ENCODE results near the gene SYCE3.

SYCE3 gene

GRCh38 chr22:50574383-50574755, 11.7 kb upstream of the SYCE3 start:
- no peak for DNase-seq

DNA sequence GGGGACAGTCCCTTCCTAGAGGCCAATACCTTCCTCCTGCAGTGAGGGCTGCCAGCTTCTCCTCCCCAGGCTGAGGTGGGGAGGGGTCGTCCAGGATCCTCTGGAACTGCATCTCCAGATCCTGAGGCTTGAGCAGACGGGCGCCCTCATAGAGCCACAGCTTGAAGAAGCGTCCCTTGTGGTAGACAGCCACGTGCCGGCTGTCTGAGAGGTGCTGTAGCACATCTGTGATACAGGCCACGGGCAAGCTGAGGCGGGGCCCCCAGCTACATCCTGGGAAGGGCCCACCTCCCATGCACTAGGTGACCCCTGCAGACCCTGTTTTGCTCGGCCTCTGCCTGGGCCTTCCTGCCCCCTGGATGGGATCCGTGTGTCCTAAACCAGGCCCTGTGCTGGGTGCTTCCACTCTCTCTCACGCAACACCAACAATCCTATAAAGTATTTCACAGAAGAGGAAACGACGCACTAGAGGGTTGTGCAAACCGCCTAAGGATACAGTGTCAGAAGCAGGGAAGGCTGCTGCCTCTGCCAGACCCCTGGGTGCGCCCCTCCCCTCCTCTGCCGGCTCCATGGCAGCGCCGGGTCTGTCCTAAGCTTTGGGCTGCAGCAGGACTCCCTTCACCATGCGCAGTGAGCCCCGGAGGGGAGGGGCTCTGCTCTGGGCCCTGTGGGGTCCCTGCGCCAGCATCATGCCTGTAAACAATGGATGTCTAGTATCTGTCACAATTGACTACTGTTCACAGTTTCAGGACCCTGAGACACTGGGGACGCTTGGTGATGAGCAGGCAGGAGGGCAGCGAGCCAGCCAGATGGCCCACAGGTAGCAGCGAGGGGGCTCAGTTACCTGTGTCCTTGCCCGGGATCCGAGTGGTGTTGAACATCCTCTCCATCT, 11.0 kb upstream of the SYCE3 start:
- DNase-seq: no peak

DNA sequence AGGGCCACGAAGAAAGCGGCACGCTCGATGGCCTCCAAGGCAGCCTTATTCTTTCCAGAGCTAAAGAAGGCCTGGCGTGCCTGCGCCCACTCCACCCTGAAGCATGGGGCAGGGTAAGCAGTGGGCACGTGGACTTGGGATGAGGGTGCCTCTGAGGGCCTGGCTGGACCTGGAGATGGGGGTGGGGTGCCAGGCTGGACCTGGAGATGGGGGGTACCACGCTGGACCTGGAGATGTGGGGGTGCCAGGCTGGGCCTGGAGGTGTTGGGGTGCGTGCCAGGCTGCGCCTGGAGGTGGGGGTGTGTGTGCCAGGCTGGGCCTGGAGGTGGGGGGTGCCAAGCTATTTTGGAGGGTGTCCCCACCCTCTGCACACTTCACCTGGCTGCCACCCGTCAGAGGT, 10.2 kb upstream of the SYCE3 start:
- no peak for DNase-seq

DNA sequence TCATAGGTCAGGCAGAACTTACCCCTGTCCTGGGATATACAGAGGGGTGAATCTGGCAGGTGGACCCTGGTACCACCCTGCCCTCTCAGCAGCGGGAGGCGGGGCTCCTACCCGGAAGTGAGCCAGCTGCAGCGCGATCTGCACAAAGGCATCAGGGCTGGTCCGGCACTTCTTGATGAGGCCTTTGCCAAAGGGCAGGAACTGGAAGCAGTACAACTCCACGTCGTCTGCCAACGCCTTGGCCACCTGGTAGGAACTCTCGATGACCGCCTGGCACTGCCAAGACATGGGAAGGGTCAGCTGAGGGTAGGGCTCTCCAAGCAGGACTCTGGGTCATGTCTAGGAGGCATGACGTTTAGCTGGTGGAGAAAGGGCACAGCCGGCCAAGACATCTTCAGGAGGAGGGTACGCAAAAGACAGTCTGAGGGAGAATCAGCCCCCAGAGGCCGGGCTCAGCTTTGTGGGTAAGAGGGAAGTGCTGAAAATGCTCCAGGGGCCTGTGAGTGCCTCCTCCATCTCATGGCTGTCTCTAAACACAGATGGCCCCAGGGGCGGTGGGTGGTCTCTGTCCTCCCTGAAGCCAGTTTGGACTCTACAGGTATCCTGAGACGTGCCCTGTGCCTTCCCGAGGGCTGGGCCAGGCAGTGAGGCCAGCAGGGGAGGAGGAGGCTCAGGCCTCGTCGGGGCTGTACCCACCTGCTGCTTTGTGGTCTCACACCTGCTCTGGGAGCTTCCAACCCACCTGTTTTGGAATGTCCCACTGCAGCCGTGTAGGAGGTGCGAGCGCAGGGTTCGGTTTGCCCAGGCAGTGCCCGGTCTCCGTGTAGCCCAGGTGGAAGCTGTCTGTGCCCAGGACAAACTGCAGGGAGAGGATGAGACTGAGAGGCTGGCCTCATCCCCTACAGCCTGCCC, 8.8 kb upstream of the SYCE3 start:
- DNase-seq: no peak

DNA sequence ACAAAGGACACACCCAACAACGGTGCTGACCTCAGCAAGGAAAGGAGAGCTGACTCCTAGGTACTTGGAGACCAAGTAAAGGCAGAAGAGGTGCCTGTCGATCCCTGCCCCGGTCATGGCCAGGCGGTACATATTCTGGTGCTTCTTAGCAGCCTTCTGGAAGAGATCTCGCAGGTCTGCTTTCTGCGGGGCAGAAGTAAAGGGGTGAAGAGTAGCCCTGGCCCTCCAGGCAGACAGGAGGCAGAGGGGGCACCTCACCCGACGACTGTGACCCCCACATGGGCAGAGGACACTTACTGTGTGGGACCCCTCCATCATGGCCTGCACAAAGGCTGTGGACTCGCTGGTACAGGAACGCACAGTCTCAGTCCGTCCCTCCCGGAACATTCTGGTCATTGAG, 8.1 kb upstream of the SYCE3 start:
- DNase-seq: no peak

DNA sequence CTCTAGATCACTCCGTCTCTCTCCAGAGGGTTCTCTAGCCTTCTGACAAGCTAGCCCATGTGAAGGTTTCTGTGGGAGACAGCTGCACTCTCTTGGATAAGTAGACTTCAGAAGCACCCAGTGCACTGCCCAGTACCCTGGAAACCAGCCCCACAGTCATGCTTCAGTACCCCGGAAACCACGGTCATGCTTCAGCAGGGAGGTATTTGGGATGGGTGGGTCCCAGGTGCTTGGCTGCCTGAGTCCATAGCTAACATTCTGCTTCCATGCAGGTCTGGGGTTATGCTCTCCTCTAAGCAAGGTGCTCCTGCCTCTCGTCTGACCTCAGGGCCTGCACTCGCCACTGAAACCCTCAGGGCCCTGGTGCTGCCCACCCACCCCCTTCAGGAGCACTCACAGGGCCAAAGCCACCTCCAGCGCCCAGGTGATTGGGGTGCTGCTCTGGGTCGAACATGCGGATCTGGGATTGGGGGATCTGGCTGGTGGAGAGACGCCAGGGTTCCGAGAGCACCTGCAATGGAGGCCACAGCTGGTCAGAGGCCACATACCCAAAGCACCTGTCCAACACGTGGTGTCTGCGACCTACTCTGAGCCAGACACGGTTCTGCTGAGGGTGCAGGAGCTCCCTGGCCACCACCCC, 7.3 kb upstream of the SYCE3 start:
- DNase-seq: no peak

- DNase-seq: no peak
These were observed 6.3 kb upstream of the SYCE3 start for GRCh38 chr22:50569041-50569459.

DNA sequence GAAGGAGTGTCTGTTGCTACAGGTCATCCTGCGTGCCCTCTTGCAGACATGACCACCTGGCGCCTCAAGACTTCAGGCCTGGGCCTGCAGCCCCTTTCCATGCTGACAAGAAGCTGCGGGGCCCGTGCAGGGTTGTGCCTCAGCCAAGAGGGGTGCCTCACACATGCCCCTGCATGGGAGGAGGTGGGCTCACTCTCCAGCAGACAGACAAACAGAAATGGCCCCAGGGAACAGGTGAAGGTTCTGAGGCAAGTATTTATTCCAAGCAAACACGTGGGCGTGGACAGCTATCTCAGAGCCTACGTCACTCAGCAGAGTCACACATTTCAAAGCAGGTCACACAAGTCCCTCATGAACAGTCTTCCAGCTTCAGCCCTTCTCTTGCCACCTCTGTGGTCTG, 5.9 kb upstream of the SYCE3 start:
- no peak for DNase-seq

GRCh38 chr22:50567721-50568252, 5.1 kb upstream of the SYCE3 start:
- DNase-seq: no peak

- no peak for DNase-seq
These were observed 1.6 kb upstream of the SYCE3 start for GRCh38 chr22:50564289-50564688.

DNA sequence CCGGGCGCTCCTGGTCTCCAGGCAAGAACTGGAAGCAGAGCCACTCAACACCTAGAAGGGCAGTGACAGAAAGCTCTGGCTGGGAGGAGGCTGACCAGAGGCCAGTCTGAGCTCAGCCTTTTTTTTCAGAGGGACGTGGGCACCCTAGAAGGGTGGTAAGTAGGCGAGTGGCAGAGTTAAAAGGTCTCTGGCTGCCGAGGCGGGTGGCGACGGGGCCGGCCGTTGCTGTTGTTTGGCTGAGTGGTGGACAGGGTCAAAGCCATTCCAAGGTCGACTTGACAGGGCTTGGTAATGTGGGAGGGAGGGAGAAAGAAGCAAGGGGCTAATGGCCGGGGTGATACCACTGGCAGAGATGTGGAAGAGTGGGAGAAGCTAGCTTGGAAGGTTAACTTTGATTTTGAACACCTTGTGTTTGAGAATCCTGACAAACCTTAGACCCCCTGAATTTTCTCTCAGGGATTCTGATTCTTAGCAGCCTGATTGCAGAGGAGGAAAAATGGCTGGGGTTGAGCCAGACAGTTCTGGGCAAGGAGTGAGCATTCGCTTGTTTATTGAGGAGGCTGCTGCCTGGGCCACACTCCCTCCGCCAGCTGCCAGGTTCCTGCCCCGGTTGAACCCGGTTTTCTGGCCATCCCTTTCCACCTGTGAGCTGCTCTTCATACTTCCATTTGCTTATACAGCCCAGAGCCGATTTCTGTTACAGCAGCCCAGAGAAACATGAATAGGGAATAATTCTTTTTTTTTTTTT, 868 bp upstream of the SYCE3 start:
- DNase-seq: no peak

DNA sequence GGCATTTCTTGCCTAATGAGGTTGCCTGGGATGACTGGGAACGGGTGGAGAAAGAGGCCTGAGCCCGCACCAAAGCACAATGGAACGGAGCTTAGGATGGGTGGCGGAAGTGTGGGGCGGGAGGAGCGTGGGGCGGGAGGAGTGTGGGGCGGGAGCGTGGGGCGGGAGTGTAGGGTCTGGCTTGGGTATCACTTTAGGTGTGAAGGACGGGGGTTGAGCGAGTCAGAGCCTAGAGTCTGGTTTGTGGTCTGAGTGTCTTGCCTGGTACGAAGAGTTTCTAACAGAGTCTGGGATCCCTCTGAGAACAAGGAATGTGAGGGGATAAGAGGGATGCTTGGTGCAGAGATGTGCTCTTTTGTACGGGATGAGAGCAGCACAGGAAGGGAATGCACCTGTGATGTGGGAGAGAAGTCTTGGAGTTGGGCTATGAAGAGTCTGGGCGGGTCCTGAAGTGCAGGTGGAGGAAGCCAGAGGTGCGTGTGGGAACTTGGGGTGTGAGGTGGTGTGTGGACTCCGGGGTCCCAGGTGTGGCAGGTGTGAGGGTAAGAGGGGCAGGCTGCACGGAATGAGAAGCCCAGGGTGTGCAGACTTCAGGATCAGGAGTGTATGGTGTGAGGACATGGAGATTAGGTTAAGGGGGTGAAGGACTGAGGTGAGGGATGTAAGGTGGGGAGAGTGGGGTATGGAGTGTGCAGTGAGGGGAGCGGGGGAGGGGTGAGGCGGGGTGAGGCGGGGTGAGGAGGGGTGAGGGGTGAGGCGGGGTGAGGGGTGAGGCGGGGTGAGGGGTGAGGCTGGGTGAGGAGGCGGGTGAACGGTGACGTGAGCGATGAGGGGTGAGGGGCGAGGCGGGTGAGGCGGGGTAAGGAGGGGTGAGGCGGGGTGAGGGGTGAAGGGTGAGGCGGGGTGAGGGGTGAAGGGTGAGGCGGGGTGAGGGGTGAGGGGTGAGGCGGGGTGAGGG, 1.0 kb downstream of the SYCE3 start:
- DNase-seq: no peak

- no peak for DNase-seq
These were observed 2.7 kb downstream of the SYCE3 start for GRCh38 chr22:50560034-50560433.

DNA sequence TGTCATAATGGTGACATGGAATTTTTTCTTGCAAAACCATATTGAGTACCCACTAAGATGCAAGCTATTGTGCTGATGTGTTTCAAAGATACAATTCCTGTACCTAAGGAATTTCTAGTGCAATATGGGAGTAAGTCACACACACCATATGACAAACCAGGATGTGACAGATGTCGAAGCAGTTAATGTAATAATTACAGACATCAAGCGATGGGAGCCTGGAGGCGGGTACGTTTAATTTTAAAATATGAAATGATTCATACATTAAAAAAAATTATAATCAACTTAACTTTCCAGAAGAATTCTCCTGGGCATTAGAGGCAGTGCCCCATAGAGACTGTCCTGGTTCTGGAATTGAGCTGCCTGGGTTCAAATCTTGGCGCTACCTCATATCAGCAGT, 6.0 kb downstream of the SYCE3 start:
- DNase-seq: no peak

- DNase-seq: no peak
These were observed 9.4 kb downstream of the SYCE3 start for GRCh38 chr22:50553310-50553709.

DNA sequence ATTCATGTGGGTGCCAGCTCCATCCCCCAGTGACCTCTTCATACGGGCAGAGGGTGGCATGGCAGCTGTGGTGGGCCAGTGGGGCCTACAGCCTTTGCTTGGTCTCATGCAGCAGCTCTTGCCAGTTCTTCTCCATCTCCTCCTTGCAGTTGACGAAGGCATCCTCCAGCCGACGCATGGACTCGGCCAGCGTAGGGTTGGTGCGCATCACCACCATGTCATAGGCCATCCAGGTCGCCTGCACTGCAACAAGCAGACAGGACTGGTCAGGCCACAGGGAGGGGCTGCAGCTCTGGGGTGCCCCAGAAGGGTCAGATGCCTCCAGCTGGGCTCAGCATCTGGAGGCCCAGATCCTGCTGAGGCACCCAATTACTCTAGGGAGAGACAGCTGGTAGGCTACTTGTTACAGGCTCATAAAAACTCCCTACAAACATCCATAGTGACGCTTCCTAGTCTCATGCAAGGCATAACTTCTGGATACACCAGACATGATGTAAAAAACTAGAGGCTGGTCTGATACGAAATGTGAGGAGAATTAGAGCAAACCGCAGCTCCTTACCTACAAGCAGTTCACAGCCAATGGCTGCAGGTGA, 11.5 kb downstream of the SYCE3 start:
- no peak for DNase-seq

DNA sequence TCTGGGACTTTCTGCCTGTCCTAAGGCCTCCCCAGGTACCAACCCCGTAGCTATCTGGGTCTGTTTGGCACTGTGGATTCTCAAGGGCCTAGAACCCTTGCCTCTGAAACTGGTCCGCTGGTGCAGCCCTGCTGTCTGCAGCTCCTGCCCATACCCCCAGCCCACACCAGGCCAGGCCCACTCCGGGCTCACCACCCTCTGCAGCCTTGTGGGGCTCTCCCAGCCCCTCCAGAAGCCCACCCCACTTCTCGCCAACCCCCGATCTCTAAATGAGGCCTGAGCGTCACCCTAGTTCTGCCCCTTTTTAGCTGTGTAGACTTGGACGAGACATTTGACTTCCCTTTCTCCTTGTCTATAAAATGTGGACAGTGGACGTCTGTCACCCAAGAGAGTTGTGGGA, 12.3 kb downstream of the SYCE3 start:
- no peak for DNase-seq

DNA sequence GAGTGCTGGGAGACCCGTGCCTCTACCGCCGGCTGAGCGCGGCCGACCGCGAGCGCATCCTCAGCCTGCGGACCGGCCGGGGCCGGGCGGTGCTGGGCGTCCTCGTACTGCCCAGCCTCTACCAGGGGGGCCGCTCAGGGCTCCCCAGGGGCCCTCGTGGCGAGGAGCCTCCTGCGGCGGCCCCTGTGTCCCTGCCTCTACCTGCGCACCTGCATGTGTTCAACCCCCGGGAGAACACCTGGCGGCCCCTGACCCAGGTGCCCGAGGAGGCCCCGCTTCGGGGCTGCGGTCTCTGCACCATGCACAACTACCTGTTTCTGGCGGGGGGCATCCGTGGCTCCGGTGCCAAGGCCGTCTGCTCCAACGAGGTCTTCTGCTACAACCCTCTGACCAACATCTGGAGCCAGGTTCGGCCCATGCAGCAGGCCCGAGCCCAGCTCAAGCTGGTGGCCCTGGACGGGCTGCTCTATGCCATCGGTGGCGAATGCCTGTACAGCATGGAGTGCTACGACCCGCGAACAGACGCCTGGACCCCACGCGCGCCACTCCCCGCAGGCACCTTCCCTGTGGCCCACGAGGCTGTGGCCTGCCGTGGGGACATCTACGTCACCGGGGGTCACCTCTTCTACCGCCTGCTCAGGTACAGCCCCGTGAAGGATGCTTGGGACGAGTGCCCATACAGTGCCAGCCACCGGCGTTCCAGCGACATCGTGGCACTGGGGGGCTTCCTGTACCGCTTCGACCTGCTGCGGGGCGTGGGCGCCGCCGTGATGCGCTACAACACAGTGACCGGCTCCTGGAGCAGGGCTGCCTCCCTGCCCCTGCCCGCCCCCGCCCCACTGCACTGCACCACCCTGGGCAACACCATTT, 13.6 kb downstream of the SYCE3 start:
- no peak for DNase-seq

GRCh38 chr22:50548040-50548920, 14.4 kb downstream of the SYCE3 start:
- peak; percentile 63 for DNase-seq
